HCT116 (cell line): ENCODE measurements around the gene AGBL3.

ENCODE experiments used
- CEBPB ChIP-seq: IDR thresholded peaks from 2 replicates; pipeline ENCODE4 v1.6.1; 2012; ENCODE audit warnings: low read depth
- CTCF ChIP-seq, 3 experiments: fragments of 200-600 bp in 1 of 3; sonication (generic) in 1 of 3; IDR thresholded peaks in 2 of 3; conservative IDR thresholded peaks in 1 of 3; 2 replicates each; pipeline ENCODE4 v1.5.1; 2012 to 2017; ENCODE audit warnings: low read depth in 2 of 3, low read length in 2 of 3, antibody characterized with exemption in 1 of 3, borderline replicate concordance in 1 of 3, control low read depth in 1 of 3, mild to moderate bottlenecking in 1 of 3, mixed read lengths in 1 of 3, mixed run types in 1 of 3, moderate library complexity in 1 of 3; ENCODE audit not compliant: insufficient read depth in 1 of 3
- ELF1 ChIP-seq: IDR thresholded peaks from 2 replicates; pipeline ENCODE4 v1.6.1; 2012; ENCODE audit warnings: low read depth, borderline replicate concordance
- EZH2 ChIP-seq: fragments of 200-600 bp; sonication (generic); IDR thresholded peaks from 2 replicates; pipeline ENCODE4 v1.6.1; 2017; ENCODE audit warnings: antibody characterized with exemption, mixed run types
- EZH2phosphoT487 ChIP-seq: fragments of 200-600 bp; IDR thresholded peaks from 2 replicates; pipeline ENCODE4 v1.6.1; 2018; ENCODE audit warnings: antibody characterized with exemption, borderline replicate concordance
- POLR2A ChIP-seq: IDR thresholded peaks from 2 replicates; pipeline ENCODE4 v1.7.0; 2011; ENCODE audit warnings: borderline replicate concordance; ENCODE audit not compliant: insufficient read depth, insufficient read length; ENCODE audit errors: extremely low read depth
- POLR2AphosphoS5 ChIP-seq: IDR thresholded peaks from 2 replicates; pipeline ENCODE4 v1.6.1; 2011; ENCODE audit warnings: mild to moderate bottlenecking, low read depth, low read length, moderate library complexity
- SIN3A ChIP-seq: IDR thresholded peaks from 2 replicates; pipeline ENCODE4 v1.6.1; 2012; ENCODE audit warnings: low read depth
- SP1 ChIP-seq: IDR thresholded peaks from 2 replicates; pipeline ENCODE4 v1.6.1; 2012; ENCODE audit warnings: low read depth
- TCF7L2 ChIP-seq: IDR thresholded peaks from 2 replicates; pipeline ENCODE4 v1.7.0; 2011; ENCODE audit warnings: borderline replicate concordance, inconsistent platforms; ENCODE audit not compliant: insufficient read depth, insufficient read length; ENCODE audit errors: extremely low read depth
- ZFX ChIP-seq: fragments of 450-650 bp; IDR thresholded peaks from 2 replicates; pipeline ENCODE4 v1.6.1; 2017
- ZNF274 ChIP-seq: fragments of 200-500 bp; sonication (Bioruptor generic); IDR thresholded peaks from 2 replicates; pipeline ENCODE4 v1.6.1; 2014; ENCODE audit warnings: mild to moderate bottlenecking, low read depth, low read length, inconsistent platforms
- TF ChIP-seq, protein P1 (sequence below): IDR thresholded peaks from 2 replicates; pipeline ENCODE4 v1.6.1; 2012

DNA sequence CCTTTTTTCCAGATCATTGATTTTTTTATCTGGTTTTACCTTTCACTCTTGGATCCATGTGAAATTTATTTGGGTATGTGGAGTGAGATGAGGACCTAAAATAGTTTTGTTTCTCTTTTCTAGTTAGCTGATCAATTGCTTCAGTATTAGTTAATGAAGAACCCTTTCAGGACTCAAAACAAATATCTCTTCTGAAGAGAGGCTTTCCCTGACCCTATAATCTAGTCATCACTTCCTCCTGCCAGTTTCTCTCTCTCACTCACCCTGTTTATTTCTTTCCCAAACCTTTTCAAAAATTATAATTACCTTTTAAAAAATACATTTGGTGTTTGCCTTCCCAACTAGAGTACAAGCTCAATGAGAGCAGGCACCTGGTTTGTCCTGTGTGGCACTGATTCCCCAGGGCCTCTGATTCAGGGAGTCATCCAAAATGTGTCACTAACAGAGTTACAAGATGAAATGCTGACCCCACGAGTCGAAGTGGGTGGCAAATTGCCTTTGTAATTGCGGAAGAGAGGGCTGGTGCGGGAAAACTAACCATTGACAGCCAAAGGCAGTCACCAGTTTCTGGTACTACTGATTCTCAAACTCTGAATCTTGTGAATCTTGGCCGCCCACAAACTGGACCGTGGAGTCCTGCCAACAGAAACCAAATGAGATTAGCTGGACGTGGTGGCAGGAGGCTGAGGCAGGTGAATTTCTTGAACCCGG lies 163.9 kb downstream of the AGBL3 start:
- TF ChIP-seq CTCF (IDR thresholded peaks at IDR 0.05 in 2 of 3, conservative IDR thresholded peaks at IDR 0.05 in 1 of 3; ENCODE audit: borderline replicate concordance in 1 of 3, insufficient read depth in 1 of 3, low read depth in 2 of 3, low read length in 2 of 3) (no peak), TCF7L2 (no peak), ZFX (no peak), ZNF274 (no peak), POLR2A (no peak), POLR2AphosphoS5 (no peak), SP1 (no peak), EZH2 (no peak), ELF1 (no peak), SIN3A (no peak), EZH2phosphoT487 (no peak), CEBPB (no peak)
- TF ChIP-seq, protein P1, sequence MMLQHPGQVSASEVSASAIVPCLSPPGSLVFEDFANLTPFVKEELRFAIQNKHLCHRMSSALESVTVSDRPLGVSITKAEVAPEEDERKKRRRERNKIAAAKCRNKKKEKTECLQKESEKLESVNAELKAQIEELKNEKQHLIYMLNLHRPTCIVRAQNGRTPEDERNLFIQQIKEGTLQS: no peak
